HAP-1 (cell line): ENCODE data around the gene MUSTN1.

Experiments
- DNase-seq, 2 experiments: peaks; one replicate each; pipeline ENCODE4 v3.0.0-alpha.2; 2016 to 2020; ENCODE audit warnings: low spot score in 2 of 2
- H3K27me3 ChIP-seq: fragments of 250-450 bp; sonication (Bioruptor Pico); 2 replicates; pipeline ENCODE4 v1.5.1; 2020; ENCODE audit warnings: low read depth, mild to moderate bottlenecking, moderate library complexity
- H3K36me3 ChIP-seq: fragments of 250-450 bp; sonication (Bioruptor Pico); replicated peaks from 2 replicates; pipeline ENCODE4 v1.5.1; 2020; ENCODE audit warnings: mild to moderate bottlenecking
- H3K4me1 ChIP-seq: fragments of 250-450 bp; sonication (Bioruptor Pico); 2 replicates; pipeline ENCODE4 v1.5.1; 2020; ENCODE audit warnings: mild to moderate bottlenecking
- H3K4me3 ChIP-seq: fragments of 250-450 bp; sonication (Bioruptor Pico); 2 replicates; pipeline ENCODE4 v1.5.1; 2020; ENCODE audit warnings: mild to moderate bottlenecking, moderate library complexity
- H3K9me3 ChIP-seq: fragments of 250-450 bp; sonication (Bioruptor Pico); 2 replicates; pipeline ENCODE4 v1.5.1; 2020; ENCODE audit warnings: mild to moderate bottlenecking, moderate library complexity
- in situ Hi-C: fragments of 300-500 bp; cut with MboI; formaldehyde crosslinking; loops from 3 replicates; pipeline ENCODE4 v1.14.3; 2020; ENCODE audit warnings: low sequenced_read_pairs, inconsistent platforms, mixed read lengths

Gene MUSTN1

DNA sequence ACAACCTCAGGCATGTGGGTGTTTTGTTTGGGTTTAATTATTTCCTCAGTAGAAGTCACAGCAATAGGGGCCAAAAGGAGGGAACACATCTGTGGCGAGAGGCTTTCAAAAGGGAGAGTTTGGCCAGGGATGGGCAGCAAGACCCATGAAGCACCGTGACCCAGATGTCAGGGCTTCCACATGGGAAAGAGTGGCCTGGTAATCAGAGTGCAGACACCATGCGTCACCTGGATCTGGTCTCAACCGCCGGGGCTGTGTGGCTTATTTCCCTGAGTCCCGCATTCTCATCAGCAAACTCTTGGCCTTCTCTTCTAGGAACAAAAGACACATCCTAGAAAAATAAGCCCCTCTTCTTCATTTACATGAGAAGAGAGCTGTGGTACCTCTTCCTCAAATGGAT, 12.4 kb upstream of the MUSTN1 start:
- H3K4me3 ChIP-seq = no peak overlapping the region
- peaks cover 3% of the 10 kb centered on the region for H3K4me1 ChIP-seq
- H3K27me3 ChIP-seq = no peaks in the 10 kb centered on the region
- no peak for DNase-seq
- in situ Hi-C loops = loop anchor here (10.0 kb wide), 1 partner anchor 138 kb away; no protein-coding TSS in a partner anchor
- no peaks in the 10 kb centered on the region for H3K9me3 ChIP-seq
- H3K36me3 ChIP-seq = peaks cover 11% of the 10 kb centered on the region

DNA sequence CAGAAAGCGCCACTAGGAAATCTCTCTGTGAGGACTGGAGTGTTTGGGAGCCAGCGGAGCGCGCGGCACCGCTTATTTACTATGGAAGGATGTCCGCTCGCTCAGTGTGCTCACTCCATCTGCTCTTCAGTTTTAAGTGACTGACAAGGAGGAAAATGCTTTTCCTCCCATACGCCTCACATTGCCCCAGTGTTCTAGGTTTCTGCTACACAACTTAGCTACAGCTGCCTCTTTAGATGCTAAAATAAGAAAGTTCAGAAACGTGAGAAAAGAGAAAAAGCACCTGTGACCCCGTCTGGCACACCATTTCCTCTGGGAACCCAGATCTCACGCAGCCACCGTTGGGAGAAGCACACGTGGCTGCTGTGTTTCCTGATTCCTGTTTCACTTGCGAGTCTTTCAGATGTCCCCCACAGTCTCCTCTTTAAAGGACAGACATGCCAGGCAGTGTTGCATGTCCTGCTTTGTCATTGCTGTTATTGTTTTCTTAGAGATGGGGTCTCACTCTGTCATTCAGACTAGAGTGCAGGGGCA, 11.7 kb upstream of the MUSTN1 start:
- H3K27me3 ChIP-seq = no peaks in the 10 kb centered on the region
- H3K4me3 ChIP-seq = no peak overlapping the region
- no peaks in the 10 kb centered on the region for H3K4me1 ChIP-seq
- in situ Hi-C loops = loop anchor here (10.0 kb wide), 1 partner anchor 138 kb away; no protein-coding TSS in a partner anchor
- no peak for DNase-seq
- no peaks in the 10 kb centered on the region for H3K9me3 ChIP-seq
- peaks cover 7% of the 10 kb centered on the region; the same call in 1 of the 2 replicates for H3K36me3 ChIP-seq

DNA sequence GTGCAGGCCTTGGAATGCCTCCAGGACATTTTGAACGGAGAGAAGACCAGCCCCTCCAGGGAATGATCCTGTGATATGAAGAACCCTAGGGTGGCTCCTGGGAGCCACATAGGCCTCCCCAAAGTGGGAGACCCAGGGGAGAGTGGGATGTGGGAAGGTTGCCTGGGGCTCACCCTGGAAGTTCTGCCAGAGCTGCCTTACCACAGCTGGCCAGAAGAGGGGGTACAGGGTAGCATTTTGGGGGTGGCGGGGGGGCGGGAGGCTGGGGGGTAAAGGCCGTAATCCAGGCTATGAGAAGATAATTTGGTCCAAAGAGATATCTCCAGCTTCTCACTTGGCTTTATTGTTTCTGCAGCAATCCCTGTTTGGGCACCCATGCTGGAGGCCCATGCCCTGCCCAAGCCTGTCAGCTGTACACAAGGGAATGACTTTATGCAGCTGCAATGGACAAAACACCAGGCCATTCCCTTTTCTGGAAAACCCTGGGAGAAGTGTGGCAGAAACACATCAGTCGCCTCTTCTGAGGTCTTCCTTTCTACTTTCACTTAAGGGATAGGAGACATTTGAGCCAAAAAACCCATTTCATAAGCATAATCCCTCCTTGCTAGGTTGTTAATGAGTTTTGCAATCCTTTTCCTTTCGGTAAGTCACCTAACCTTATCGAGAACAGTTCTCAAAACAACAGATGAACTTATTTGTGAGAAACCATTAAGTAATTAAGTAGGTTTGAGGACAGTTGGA, 11.0 kb upstream of the MUSTN1 start:
- H3K9me3 ChIP-seq = no peaks in the 10 kb centered on the region
- H3K4me3 ChIP-seq = no peak overlapping the region
- H3K4me1 ChIP-seq = no peaks in the 10 kb centered on the region
- peaks cover 1% of the 10 kb centered on the region; the same call in 1 of the 2 replicates for H3K36me3 ChIP-seq
- peak in 1 of 2 experiments; percentile 40 for DNase-seq
- no peaks in the 10 kb centered on the region for H3K27me3 ChIP-seq
- in situ Hi-C loops = loop anchor here (10.0 kb wide), 1 partner anchor 139 kb away; no protein-coding TSS in a partner anchor

DNA sequence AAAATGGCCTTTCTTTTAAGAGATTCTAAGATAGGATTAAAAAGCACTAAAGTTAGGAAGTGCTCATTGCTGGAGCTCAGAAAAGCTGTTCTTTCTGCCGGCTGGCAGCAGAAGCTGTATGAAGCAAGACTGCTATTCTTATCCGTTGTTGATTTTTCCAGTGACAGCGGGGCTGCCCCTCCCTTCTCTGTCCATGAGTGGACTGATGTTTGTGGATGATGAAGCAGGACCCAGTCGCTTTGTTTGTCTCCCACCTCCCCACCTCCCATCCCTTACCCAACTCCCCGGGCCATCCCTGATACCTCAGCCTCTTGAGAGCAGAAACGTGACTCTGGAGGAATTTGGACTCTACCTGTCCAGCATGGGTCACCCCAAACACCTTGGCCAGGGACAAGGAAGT, 10.3 kb upstream of the MUSTN1 start:
- Histone ChIP-seq H3K27me3 (no peaks in the 10 kb centered on the region), H3K9me3 (no peaks in the 10 kb centered on the region), H3K4me1 (no peaks in the 10 kb centered on the region), H3K36me3 (no peaks in the 10 kb centered on the region), H3K4me3 (no peak overlapping the region)
- in situ Hi-C loops = loop anchor here (10.0 kb wide), 1 partner anchor 140 kb away; no protein-coding TSS in a partner anchor
- DNase-seq = no peak

DNA sequence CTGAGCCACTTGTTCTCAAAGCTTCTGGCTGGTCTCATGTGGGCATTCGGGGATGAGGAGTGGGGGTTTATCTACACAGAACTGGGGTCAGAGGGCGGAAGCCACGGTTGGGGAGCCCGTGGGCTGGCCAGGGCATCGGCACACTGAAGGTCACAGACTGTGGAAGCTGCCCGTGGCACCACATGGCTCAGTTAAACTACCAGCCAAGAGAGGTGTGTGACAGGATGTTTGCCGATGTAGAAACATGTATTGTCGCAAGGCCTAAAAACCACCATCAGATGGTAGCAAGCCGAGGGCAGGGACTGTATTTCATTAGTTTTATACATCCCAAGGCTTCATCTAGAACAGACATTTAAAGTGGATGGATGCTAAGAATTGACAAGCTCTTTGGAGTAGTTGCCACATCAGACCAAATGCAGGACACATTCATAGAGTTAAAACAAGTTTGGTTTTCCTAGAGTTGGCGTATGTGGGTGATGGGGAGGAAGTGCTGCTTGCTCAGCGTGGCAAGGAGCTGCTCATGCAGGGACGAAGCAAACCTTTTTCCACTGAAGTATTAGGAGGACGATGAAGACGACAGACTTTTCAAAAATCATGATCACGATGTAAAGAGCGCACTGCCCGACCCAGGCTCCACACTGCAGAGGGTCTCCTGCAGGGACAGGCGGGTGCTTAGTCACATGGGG, 9.6 kb upstream of the MUSTN1 start:
- in situ Hi-C loops = loop anchor here (10.0 kb wide), 1 partner anchor 140 kb away; no protein-coding TSS in a partner anchor
- DNase-seq = no peak

DNA sequence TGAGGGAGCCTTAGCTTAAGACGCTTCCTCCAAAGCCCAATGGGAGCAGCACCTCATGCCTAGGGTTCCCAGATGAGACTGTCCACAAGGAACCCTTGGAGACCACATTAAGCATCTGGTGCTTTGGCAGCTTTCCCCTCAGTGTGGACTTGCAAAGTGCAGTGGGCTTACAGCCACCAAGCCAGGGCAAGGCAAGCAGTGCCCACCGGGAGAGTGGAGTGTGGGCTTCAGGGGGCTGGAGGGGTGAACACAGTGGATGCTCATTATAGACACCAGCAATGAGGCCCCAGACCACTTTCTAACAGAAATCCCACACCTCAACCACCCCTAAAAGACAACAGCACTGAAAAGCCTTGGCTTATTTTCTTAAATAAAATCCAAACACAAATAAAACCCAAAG, 9.1 kb upstream of the MUSTN1 start:
- Histone ChIP-seq H3K36me3 (no peaks in the 10 kb centered on the region), H3K4me3 (no peak overlapping the region), H3K27me3 (no peaks in the 10 kb centered on the region), H3K9me3 (no peaks in the 10 kb centered on the region), H3K4me1 (no peaks in the 10 kb centered on the region)
- in situ Hi-C loops = loop anchor here (10.0 kb wide), 1 partner anchor 141 kb away; no protein-coding TSS in a partner anchor
- DNase-seq = no peak

More for the DNA sequence above, 9.6 kb upstream of the MUSTN1 start:
- H3K4me3 ChIP-seq = no peak overlapping the region
- H3K27me3 ChIP-seq = no peaks in the 10 kb centered on the region
- no peaks in the 10 kb centered on the region for H3K9me3 ChIP-seq
- no peaks in the 10 kb centered on the region for H3K36me3 ChIP-seq
- no peaks in the 10 kb centered on the region for H3K4me1 ChIP-seq

DNA sequence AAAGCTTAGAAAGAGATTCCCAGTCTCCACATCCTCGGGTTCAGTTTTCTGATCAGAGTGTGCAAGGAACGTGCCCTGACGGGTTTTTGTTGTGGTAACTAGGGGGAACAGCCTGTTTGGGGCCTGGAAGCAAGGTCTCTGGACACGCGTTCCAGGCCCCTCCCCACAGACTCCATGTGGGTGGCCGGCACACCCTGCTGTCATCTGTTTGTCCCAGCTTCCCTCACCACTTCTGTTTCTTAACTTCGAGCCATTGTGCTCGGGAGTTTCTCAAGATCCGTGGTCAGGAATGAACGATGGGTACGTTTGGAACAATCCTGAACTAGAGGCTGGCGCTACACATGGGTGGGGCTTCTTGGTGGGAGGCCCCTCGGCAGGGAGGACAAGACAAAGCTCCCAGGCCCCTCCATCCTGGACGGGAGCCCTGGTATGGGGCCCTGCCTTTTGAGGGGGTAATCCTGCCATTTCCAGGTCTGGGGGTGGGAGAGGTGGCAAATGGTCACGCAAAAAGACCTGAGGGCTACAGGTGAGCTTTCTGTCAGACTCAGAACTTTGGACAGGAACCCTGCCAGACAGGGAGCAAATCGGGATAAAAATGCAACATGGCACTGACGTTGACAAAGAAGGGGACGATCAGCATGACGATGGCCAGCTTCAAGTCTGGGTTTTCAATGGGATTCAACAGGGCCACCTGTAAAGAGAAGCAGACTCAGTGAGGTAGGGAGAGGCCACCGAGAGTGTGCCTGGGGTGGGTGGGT, 8.5 kb upstream of the MUSTN1 start:
- no peak overlapping the region for H3K4me3 ChIP-seq
- in situ Hi-C loops = loop anchor here (10.0 kb wide), 1 partner anchor 142 kb away; no protein-coding TSS in a partner anchor
- DNase-seq = no peak
- no peaks in the 10 kb centered on the region for H3K9me3 ChIP-seq
- no peaks in the 10 kb centered on the region for H3K27me3 ChIP-seq
- H3K4me1 ChIP-seq = no peaks in the 10 kb centered on the region
- H3K36me3 ChIP-seq = no peaks in the 10 kb centered on the region

DNA sequence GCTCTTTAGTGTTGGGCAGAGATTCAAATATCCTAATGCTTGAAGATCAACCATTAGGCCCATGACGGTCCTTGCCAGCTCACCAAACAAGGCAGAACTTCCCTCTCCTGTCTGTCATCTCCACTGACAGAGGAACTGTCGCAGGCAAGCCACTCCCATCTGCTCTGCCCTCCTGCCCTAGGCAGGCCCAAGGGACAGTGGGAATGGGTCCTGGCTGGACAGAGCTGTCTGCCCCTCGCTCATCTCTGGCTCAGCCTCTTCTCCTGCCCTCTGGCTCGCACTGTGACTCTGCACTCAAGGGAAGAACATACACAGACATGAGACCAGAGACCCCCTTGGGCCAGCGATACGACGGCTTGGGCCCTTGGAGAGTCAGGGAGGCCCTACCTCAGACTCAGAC, 7.6 kb upstream of the MUSTN1 start:
- in situ Hi-C loops = loop anchor here (10.0 kb wide), 1 partner anchor 142 kb away; no protein-coding TSS in a partner anchor
- Histone ChIP-seq H3K4me3 (no peak overlapping the region), H3K36me3 (no peaks in the 10 kb centered on the region), H3K4me1 (no peaks in the 10 kb centered on the region), H3K27me3 (no peaks in the 10 kb centered on the region), H3K9me3 (no peaks in the 10 kb centered on the region)
- no peak for DNase-seq

DNA sequence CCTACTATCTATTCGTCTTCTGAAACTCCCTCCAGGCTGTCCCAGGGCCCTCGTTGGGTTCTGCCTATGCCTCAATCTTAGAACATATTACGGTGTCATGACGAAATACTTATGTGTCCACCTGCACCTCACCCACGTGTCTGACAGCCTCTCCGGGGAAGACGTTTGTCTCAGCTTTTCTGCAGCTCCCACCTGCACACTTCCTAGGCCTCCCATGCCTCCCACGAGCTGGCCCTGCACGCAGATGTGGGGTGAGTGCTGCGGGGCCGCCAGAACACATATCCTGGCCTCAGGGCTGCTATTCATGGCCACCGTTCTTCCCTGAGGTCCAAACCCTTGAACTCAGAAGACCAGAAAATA, 7.1 kb upstream of the MUSTN1 start:
- in situ Hi-C loops = loop anchor here (10.0 kb wide), 1 partner anchor 143 kb away; no protein-coding TSS in a partner anchor
- no peaks in the 10 kb centered on the region for H3K36me3 ChIP-seq
- no peak overlapping the region for H3K4me3 ChIP-seq
- H3K9me3 ChIP-seq = no peaks in the 10 kb centered on the region
- no peaks in the 10 kb centered on the region for H3K4me1 ChIP-seq
- DNase-seq = no peak
- H3K27me3 ChIP-seq = no peaks in the 10 kb centered on the region

DNA sequence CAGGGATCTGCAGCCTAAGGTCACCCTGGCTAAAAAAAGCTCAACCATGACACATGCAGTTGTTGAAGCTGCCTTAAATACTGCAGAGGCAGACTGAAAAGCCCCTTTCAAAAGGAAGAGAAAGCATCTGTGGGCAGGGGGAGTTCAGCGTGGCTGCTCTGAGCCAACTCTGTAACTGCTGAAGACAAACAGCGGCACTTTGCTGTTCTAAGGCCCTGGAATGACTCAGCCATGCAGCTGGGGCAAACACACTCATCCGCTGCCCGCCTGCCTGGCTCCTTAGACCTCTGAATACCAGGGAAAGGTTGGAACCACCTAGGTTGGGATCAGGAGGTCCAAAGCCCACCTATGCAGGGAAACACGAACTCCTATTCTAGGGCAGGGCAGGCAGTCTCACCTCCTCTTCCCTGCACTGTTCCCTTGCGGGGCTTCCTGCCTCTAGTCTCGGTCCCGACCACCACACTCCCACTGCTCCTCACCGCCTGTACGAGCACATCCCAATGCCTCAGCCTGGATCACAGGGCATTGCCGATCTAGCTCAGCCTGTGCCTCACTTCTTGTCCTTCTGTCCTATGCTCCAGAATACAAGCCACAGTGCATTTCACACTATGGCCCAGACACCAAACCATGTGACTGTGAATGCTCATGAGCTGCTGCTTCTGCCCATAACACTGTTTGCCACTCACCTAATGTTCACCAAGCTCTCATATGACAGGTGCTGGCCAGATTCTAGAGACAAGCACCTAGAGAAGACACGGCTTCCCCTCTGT, 6.6 kb upstream of the MUSTN1 start:
- Histone ChIP-seq H3K36me3 (no peaks in the 10 kb centered on the region), H3K27me3 (no peaks in the 10 kb centered on the region), H3K4me1 (no peaks in the 10 kb centered on the region), H3K4me3 (no peak overlapping the region), H3K9me3 (no peaks in the 10 kb centered on the region)
- DNase-seq = no peak
- in situ Hi-C loops = loop anchor here (10.0 kb wide), 1 partner anchor 143 kb away; no protein-coding TSS in a partner anchor

DNA sequence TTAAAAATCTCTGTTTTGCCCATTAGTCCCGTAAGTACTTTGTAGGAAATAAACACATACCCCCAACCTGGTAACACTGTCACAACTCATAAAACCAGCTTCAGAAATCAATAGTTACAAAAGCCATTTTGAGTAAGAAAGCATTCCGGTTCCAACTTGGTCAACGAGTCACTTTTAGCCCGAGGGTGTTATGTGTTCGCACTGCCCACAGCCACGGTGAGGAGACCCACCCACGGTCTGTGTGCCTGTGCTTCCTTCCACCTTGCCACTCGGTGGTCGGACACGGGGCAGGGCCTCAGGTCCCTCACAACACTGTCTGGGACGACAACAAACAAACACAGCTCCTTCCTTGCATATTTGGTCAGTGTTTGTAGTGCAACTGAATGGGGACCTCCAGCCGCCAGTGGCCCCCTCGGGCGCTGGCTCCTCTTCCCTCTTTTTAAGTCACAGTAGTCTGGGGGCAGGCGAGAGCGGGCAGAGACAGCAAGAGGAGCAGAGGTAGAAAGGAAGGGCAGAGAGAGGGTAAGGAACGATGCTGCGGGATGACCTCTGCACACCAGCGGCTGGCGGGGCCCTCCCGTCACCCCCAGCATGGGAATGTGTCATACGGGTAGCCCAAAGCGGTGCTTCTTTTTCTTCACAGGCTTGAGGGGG, 5.2 kb upstream of the MUSTN1 start:
- H3K36me3 ChIP-seq = no peaks in the 10 kb centered on the region
- no peaks in the 10 kb centered on the region for H3K27me3 ChIP-seq
- no peak overlapping the region for H3K4me3 ChIP-seq
- H3K4me1 ChIP-seq = no peaks in the 10 kb centered on the region
- DNase-seq = no peak
- in situ Hi-C loops = loop anchor here (10.0 kb wide), 1 partner anchor 145 kb away; no protein-coding TSS in a partner anchor
- no peaks in the 10 kb centered on the region for H3K9me3 ChIP-seq

DNA sequence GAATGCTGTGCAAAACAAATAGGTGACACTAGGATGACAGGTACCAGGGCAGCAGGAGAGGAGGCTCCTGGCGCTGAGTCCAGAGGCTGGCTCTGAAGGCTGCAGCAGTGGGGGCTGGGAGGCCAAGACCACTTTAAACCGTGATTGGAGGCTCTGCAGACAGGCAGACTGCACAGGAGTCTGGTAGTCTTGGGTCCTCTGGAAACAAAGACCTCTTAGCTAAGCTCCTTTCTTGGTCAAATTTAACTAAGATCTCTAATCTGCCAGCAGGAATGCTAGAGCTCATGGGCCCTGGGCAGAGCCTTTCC, 4.4 kb upstream of the MUSTN1 start:
- DNase-seq = no peak
- in situ Hi-C loops = no loop called here
- H3K36me3 ChIP-seq = no peaks in the 10 kb centered on the region
- H3K9me3 ChIP-seq = no peaks in the 10 kb centered on the region
- H3K27me3 ChIP-seq = no peaks in the 10 kb centered on the region
- no peak overlapping the region for H3K4me3 ChIP-seq
- no peaks in the 10 kb centered on the region for H3K4me1 ChIP-seq
